Gastrocnemius medialis (tissue), 4 donors: ENCODE results near the gene DCTN1. TPM values are rescaled to one million over a fixed set of nuclear protein-coding genes. Genes with fewer than 3 reads are reported as not detected.

Experiments
- ATAC-seq, 2 donors: fragments of 150-250 bp; one replicate each; pipeline ENCODE4 v1.9.1; 2016
- DNase-seq, 2 donors: peaks; one replicate each; pipeline ENCODE4 v3.0.0-alpha.2; 2019
- H3K27ac ChIP-seq, 4 donors: fragments of 200-600 bp; sonication (generic); 1 replicate in 1 of 4; 2 replicates in 3 of 4; pipeline ENCODE4 v1.5.1; 2016 to 2018; ENCODE audit warnings: mild to moderate bottlenecking in 2 of 4, moderate library complexity in 1 of 4
- H3K27me3 ChIP-seq, 3 donors: fragments of 200-600 bp; sonication (generic) in 2 of 3; 1 replicate in 1 of 3; 2 replicates in 2 of 3; pipeline versions ENCODE4 v1.5.1 to v1.6.0; 2016 to 2019; ENCODE audit warnings: mild to moderate bottlenecking in 1 of 3, moderate library complexity in 1 of 3
- H3K36me3 ChIP-seq, 2 donors: fragments of 200-600 bp; sonication (generic) in 1 of 2; one replicate each; pipeline ENCODE4 v1.5.1; 2017 to 2018
- H3K4me1 ChIP-seq, 2 donors: fragments of 200-600 bp; sonication (generic) in 1 of 2; one replicate each; pipeline ENCODE4 v1.5.1; 2016 to 2017; ENCODE audit warnings: mild to moderate bottlenecking in 2 of 2
- H3K4me3 ChIP-seq, 4 donors: fragments of 200-600 bp; sonication (generic) in 3 of 4; 1 replicate in 1 of 4; 2 replicates in 3 of 4; pipeline ENCODE4 v1.5.1; 2016 to 2019; ENCODE audit warnings: mild to moderate bottlenecking in 2 of 4
- H3K9me3 ChIP-seq, 3 donors: fragments of 200-600 bp; sonication (generic) in 2 of 3; 1 replicate in 1 of 3; 2 replicates in 2 of 3; pipeline ENCODE4 v1.5.1; 2016 to 2019
- CTCF ChIP-seq, 5 experiments: fragments of 450-650 bp in 3 of 5; fragments of 200-600 bp in 2 of 5; sonication (generic) in 2 of 5; IDR thresholded peaks in 4 of 5; conservative IDR thresholded peaks in 1 of 5; 1 replicate in 4 of 5; 2 replicates in 1 of 5; pipeline ENCODE4 v1.5.1; 2016 to 2019; ENCODE audit warnings: antibody characterized with exemption in 5 of 5, mild to moderate bottlenecking in 3 of 5, moderate library complexity in 3 of 5
- POLR2A ChIP-seq, 2 donors: fragments of 450-650 bp; IDR thresholded peaks; one replicate each; pipeline ENCODE4 v1.6.1; 2017; ENCODE audit warnings: antibody characterized with exemption in 2 of 2, mild to moderate bottlenecking in 2 of 2, moderate library complexity in 2 of 2
- in situ Hi-C, 4 donors: fragments of 200-750 bp; cut with MboI; loops; one replicate each; pipeline versions ENCODE4 v1.15.0 to v1.8.0; 2017; ENCODE audit warnings: low sequenced_read_pairs in 4 of 4
- intact Hi-C: fragments of 100-400 bp; cut with DNase I; formaldehyde crosslinking; loops from one replicate; pipeline ENCODE4 v1.15.1; 2023; ENCODE audit warnings: low total_unique reads
- total RNA-seq, 4 donors: library from RNA; depleted of rRNA; stranded (reverse); fragments of >200 nt; gene quantifications; one replicate each; pipeline versions ENCODE4 v1.1.0 to v1.2.3, GENCODE V29; 2016

DCTN1 gene
- total RNA-seq, 4 donors from 2014 or later, result 89.8 to 127 (median 103) TPM

- no peaks in the 10 kb centered on the region for H3K27me3 ChIP-seq
- no peak for TF ChIP-seq CTCF (IDR thresholded peaks at IDR 0.05 in 4 of 5, conservative IDR thresholded peaks at IDR 0.05 in 1 of 5)
- intact Hi-C loops, result loop anchor here (10.0 kb wide), 2 partner anchors 457 to 647 kb away; partner anchors contain the start of genes DGUOK and TPRKB
- H3K36me3 ChIP-seq, result peaks cover 0 to 12% of the 10 kb centered on the region in 2 donors
- H3K4me1 ChIP-seq, result peaks cover 49 to 55% of the 10 kb centered on the region in 2 donors
- H3K27ac ChIP-seq, result no peak overlapping the region
- ATAC-seq (no peak), DNase-seq (no peak)
- no peak overlapping the region for H3K4me3 ChIP-seq
- no peaks in the 10 kb centered on the region for H3K9me3 ChIP-seq
- in situ Hi-C loops, result no loop called here
Measured at GRCh38 chr2:74381751-74382150, 1.6 kb upstream of the DCTN1 start.

GRCh38 chr2:74378007-74378406 lies 2.1 kb downstream of the DCTN1 start:
- DNase-seq (no peak), ATAC-seq (no peak)
- Histone ChIP-seq H3K27me3 (no peaks in the 10 kb centered on the region), H3K4me3 (no peak overlapping the region), H3K9me3 (no peaks in the 10 kb centered on the region), H3K27ac (no peak overlapping the region), H3K36me3 (peaks cover 0 to 20% of the 10 kb centered on the region in 2 donors), H3K4me1 (peaks cover 33 to 47% of the 10 kb centered on the region in 2 donors)
- in situ Hi-C loops, result no loop called here
- TF ChIP-seq CTCF (IDR thresholded peaks at IDR 0.05 in 4 of 5, conservative IDR thresholded peaks at IDR 0.05 in 1 of 5), result no peak
- TF ChIP-seq POLR2A (IDR thresholded peaks at IDR 0.05), result no peak
- intact Hi-C loops, result no loop called here

- Histone ChIP-seq H3K27ac (no peak overlapping the region), H3K27me3 (no peaks in the 10 kb centered on the region), H3K4me3 (no peak overlapping the region), H3K36me3 (peaks cover 0 to 26% of the 10 kb centered on the region in 2 donors), H3K9me3 (no peaks in the 10 kb centered on the region), H3K4me1 (peaks cover 17 to 30% of the 10 kb centered on the region in 2 donors)
- DNase-seq (no peak), ATAC-seq (no peak)
- intact Hi-C loops, result no loop called here
- TF ChIP-seq CTCF (IDR thresholded peaks at IDR 0.05 in 4 of 5, conservative IDR thresholded peaks at IDR 0.05 in 1 of 5) (no peak), POLR2A (IDR thresholded peaks at IDR 0.05) (no peak)
- in situ Hi-C loops, result no loop called here
Measured at GRCh38 chr2:74375838-74376237, 4.3 kb downstream of the DCTN1 start.

- intact Hi-C loops (no loop called here), in situ Hi-C loops (no loop called here)
- peak; percentile 15 to 50 for DNase-seq
- peaks cover 0 to 38% of the 10 kb centered on the region in 2 donors for H3K36me3 ChIP-seq
- no peak for TF ChIP-seq CTCF (IDR thresholded peaks at IDR 0.05 in 4 of 5, conservative IDR thresholded peaks at IDR 0.05 in 1 of 5)
- TF ChIP-seq POLR2A (IDR thresholded peaks at IDR 0.05), result no peak
- peaks cover 5 to 18% of the 10 kb centered on the region in 2 donors for H3K4me1 ChIP-seq
- peak overlapping the region in 1 of 4 donors; percentile 4 for H3K4me3 ChIP-seq
- peak overlapping the region in 3 of 4 donors; percentile 32 to 59 (median 53) for H3K27ac ChIP-seq
- H3K27me3 ChIP-seq, result no peaks in the 10 kb centered on the region
- H3K9me3 ChIP-seq, result no peaks in the 10 kb centered on the region
- ATAC-seq, result peak; percentile 51 to 55
Measured at GRCh38 chr2:74374509-74375205, 5.5 kb downstream of the DCTN1 start.
